Right lobe of liver (tissue), 6 donors: ENCODE measurements around the gene LARP6. TPM values are rescaled to one million over a fixed set of nuclear protein-coding genes. Genes with fewer than 3 reads are reported as not detected.
A peak's percentile ranks its signal among the peaks of the same experiment; 100 is the strongest.

Source experiments
- ATAC-seq, 4 donors: fragments of 200-7000 bp; cut with Tn5 transposase; one replicate each; pipeline ENCODE4 v1.9.1; 2020; ENCODE audit warnings: mild to moderate bottlenecking in 4 of 4, moderate library complexity in 4 of 4
- DNase-seq, 3 donors: peaks; one replicate each; pipeline ENCODE4 v3.0.0-alpha.2; 2020
- H3K27ac ChIP-seq, 3 donors: fragments of 200-600 bp; one replicate each; pipeline ENCODE4 v1.8.0; 2022
- H3K27me3 ChIP-seq, 2 donors: fragments of 200-600 bp; one replicate each; pipeline ENCODE4 v1.8.0; 2022
- H3K36me3 ChIP-seq, 4 donors: fragments of 200-600 bp; sonication (generic) in 1 of 4; one replicate each; pipeline versions ENCODE4 v1.5.1 to v1.8.0; 2017 to 2022; ENCODE audit warnings: control low read depth in 1 of 4
- H3K4me1 ChIP-seq, 4 donors: fragments of 200-600 bp; sonication (generic) in 1 of 4; one replicate each; pipeline versions ENCODE4 v1.5.1 to v1.8.0; 2017 to 2022; ENCODE audit warnings: control low read depth in 1 of 4
- H3K4me3 ChIP-seq, 3 donors: fragments of 200-600 bp; one replicate each; pipeline ENCODE4 v1.8.0; 2022
- H3K9me3 ChIP-seq, 4 donors: fragments of 200-600 bp; sonication (generic) in 1 of 4; one replicate each; pipeline versions ENCODE4 v1.5.1 to v1.8.0; 2017 to 2022; ENCODE audit warnings: control low read depth in 1 of 4
- CTCF ChIP-seq, 4 donors: fragments of 200-600 bp in 3 of 4; fragments of 450-650 bp in 1 of 4; IDR thresholded peaks; one replicate each; pipeline versions ENCODE4 v1.5.1 to v1.8.0; 2016 to 2022; ENCODE audit warnings: antibody characterized with exemption in 4 of 4, mild to moderate bottlenecking in 2 of 4
- POLR2A ChIP-seq: fragments of 450-650 bp; IDR thresholded peaks from one replicate; pipeline ENCODE4 v1.6.1; 2017; ENCODE audit warnings: antibody characterized with exemption, mild to moderate bottlenecking
- WGBS: methylation state at CpG from one replicate; pipeline ENCODE4 v1.1.6; 2018; ENCODE audit warnings: low coverage, low lambda C conversion rate; ENCODE audit not compliant: insufficient coverage; ENCODE audit errors: missing lambda C conversion rate; 5-methylcytosine and 5-hydroxymethylcytosine counted together
- intact Hi-C, 2 donors: fragments of 100-400 bp; cut with DNase I; formaldehyde crosslinking; loops; one replicate each; pipeline versions ENCODE4 v1.11.2 to v1.14.1; 2022
- total RNA-seq, 6 experiments: library from RNA; depleted of rRNA in 2 of 6; stranded (reverse); fragments of >200 nt in 2 of 6; fragmentation: NEBNext Ultra II Directional in 3 of 6; extraction: Animal tissue kit (Norgen Biotek cat#: 25700) in 3 of 6; gene quantifications; one replicate each; pipeline versions ENCODE4 v1.1.0 to v1.2.4, GENCODE V29; 2016 to 2023
- donor health status: DM: no; HTN: yes; CAD: no.
- donor health status: DM: no; HTN: no; CAD: no.
- donor health status: DM: no; HTN: no; CAD: no.
- donor health status: DM: no; HTN: yes; CAD: no.
- donor health status: DM: no; HTN: yes; CAD: no.

Gene LARP6
- total RNA-seq, 6 experiments from 2014 or later, result 1.3 to 13.7 (median 4.1) TPM

DNA sequence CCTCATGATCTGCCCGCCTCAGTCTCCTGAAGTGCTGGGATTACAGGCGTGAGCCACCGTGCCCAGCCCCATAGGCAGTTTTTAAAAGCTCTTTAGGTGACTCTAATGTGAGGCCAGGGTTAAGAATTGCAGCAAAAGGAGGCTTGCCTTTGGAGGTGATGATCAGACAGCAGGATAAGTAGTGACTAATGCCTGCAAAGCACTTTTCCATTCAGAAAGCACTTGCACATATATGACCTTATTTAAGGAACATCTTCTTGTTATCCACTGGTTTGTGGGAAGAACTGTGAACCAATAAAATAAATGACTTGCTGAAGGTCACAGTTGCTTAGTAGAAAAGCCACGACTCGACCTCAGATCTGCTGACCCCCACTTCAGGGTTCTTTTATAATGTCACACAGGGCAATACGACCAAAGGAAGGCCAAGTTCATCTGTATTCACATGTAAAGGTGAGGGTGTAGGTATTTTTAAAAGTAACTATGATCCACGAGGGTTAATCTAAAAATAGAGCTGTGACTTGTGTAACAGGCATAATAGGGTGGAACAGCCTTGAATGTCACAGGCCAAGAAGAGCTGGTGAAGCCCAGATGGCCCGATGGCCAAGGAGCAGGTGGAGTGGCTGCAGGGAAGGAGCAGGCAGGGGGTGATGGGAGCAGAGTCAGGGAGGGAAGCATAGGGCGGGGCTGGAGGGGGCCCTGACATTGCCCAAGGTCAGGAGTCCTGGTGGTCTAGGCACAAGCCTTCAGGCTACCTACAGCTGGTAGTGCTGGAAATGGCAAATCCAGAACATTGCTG lies 24.4 kb downstream of the LARP6 start:
- WGBS, result 51% methylated on average over 7 of the region's 9 CpGs
- no peaks in the 10 kb centered on the region for H3K36me3 ChIP-seq
- no peaks in the 10 kb centered on the region for H3K9me3 ChIP-seq
- DNase-seq (no peak), ATAC-seq (no peak)
- H3K4me3 ChIP-seq, result no peak overlapping the region
- H3K27ac ChIP-seq, result no peak overlapping the region
- intact Hi-C loops, result no loop called here
- no peak for TF ChIP-seq CTCF (IDR thresholded peaks at IDR 0.05)
- peaks cover 0 to 28% (median 11%) of the 10 kb centered on the region in 4 donors for H3K4me1 ChIP-seq
- H3K27me3 ChIP-seq, result no peaks in the 10 kb centered on the region

DNA sequence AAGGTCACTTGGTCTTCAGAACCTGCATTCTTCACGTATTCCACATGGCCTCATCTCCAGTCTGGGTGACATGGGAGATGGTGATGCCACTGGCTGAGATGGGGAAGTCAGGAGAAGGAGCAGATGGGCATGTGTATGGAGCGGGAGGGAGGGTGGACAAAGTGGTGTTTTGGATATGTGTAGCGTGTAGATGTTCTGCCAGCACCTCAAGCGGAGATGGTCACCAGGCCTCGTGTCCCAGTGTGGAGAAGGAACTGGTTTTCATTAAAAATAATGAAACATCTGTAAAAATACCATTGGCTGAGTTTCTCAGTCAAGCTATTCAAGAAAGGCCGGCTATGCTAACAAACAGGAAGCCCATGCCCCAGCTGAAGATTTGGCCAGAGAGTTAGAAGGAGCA lies 26.2 kb downstream of the LARP6 start:
- ATAC-seq, result no peak
- Histone ChIP-seq H3K27me3 (no peaks in the 10 kb centered on the region), H3K4me3 (no peak overlapping the region), H3K36me3 (no peaks in the 10 kb centered on the region), H3K27ac (no peak overlapping the region), H3K4me1 (peaks cover 0 to 28% (median 11%) of the 10 kb centered on the region in 4 donors), H3K9me3 (no peaks in the 10 kb centered on the region)
- WGBS, result 87% methylated on average over 6 of the region's 6 CpGs
- no peak for DNase-seq
- intact Hi-C loops, result no loop called here
- TF ChIP-seq POLR2A (no peak), CTCF (IDR thresholded peaks at IDR 0.05) (no peak)

- Histone ChIP-seq H3K4me3 (no peak overlapping the region), H3K4me1 (peaks cover 0 to 25% (median 11%) of the 10 kb centered on the region in 4 donors), H3K27me3 (no peaks in the 10 kb centered on the region), H3K36me3 (no peaks in the 10 kb centered on the region), H3K27ac (no peak overlapping the region), H3K9me3 (no peaks in the 10 kb centered on the region)
- WGBS, result 10% methylated on average over 3 of the region's 3 CpGs
- peak in 2 of 3 donors; percentile 44 to 59 for DNase-seq
- intact Hi-C loops, result no loop called here
- TF ChIP-seq CTCF (IDR thresholded peaks at IDR 0.05) (no peak), POLR2A (peak; percentile 28)
- peak; percentile 62 to 76 (median 70) for ATAC-seq
Measured at GRCh38 chr15:70826634-70827033, 27.3 kb downstream of the LARP6 start.

DNA sequence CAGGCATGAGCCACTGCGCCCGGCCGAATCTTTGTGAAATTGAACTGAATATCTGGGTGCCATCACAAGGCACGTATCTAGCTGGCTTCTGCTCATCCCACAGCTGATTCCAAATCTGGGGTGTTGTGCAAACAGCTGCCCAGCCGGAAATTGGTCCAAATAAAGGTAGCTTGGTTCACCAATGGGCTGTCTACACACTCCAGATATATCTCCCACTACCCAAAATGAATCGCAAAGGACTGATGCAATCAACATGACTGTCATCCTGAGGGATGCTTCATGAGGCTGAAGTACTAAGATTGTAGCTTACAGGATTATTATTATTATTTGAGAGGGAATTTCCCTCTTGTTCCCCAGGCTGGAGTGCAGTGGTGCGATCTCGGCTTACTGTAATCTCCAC lies 28.1 kb downstream of the LARP6 start:
- WGBS, result no CpG with 5 or more reads among the region's 8 CpGs
- no peaks in the 10 kb centered on the region for H3K27me3 ChIP-seq
- H3K4me1 ChIP-seq, result peaks cover 0 to 17% (median 8%) of the 10 kb centered on the region in 4 donors
- no peaks in the 10 kb centered on the region for H3K36me3 ChIP-seq
- DNase-seq, result no peak
- TF ChIP-seq POLR2A (no peak), CTCF (IDR thresholded peaks at IDR 0.05) (no peak)
- ATAC-seq, result no peak
- H3K27ac ChIP-seq, result no peak overlapping the region
- no peaks in the 10 kb centered on the region for H3K9me3 ChIP-seq
- H3K4me3 ChIP-seq, result no peak overlapping the region
- intact Hi-C loops, result no loop called here
